HCT116 (cell line): ENCODE data around the gene MRPL18. TPM values are rescaled to one million over a fixed set of nuclear protein-coding genes. Genes with fewer than 3 reads are reported as not detected.
"Not testable (repeated sequence)": the region's sequence is repeated elsewhere in the genome, so short reads cannot be mapped to it uniquely, and the experiment has no call there.

Source experiments
- ATAC-seq: fragments of 200-7000 bp; cut with Tn5 transposase; 2 replicates; pipeline ENCODE4 v1.9.1; 2020; ENCODE audit warnings: mild to moderate bottlenecking, moderate library complexity
- BruUV-seq: library from RNA; stranded (reverse); fragments of 400-500 nt; replicated peaks from 2 replicates; lab custom pipeline; 2021; lab: Mats Ljungman, UMichigan
- CTCF ChIA-PET: fragments of 300-600 bp; sonication (Branson Sonifier 250); formaldehyde crosslinking; loops from one replicate; lab custom pipeline; 2021; ENCODE audit warnings: antibody characterized with exemption; lab: Charles Lee
- POLR2A ChIA-PET: fragments of 300-600, 350-600 bp; sonication (Branson Sonifier 250); formaldehyde crosslinking; loops from one replicate; lab custom pipeline; 2021; ENCODE audit warnings: antibody characterized with exemption; lab: Charles Lee
- RAD21 ChIA-PET, 2 experiments: fragments of 300-600 bp; sonication (Branson Sonifier 250); formaldehyde crosslinking; loops; one replicate each; lab custom pipeline; 2023; ENCODE audit warnings: low total read pairs in 2 of 2; ENCODE audit not compliant: uncharacterized antibody in 2 of 2, unreplicated experiment in 2 of 2, low non-redundant PET in 1 of 2; lab: Charles Lee
- DNase-seq: peaks from one replicate; pipeline ENCODE4 v3.0.0-alpha.2; 2010; ENCODE audit warnings: low read depth, low spot score
- H2AFZ ChIP-seq: fragments of 200-600 bp; shearing (Covaris generic), sonication (generic); 2 replicates; pipeline ENCODE4 v1.6.1; 2017; ENCODE audit warnings: low read depth, mixed run types, mixed read lengths, antibody characterized with exemption, low read length; ENCODE audit not compliant: poor library complexity, severe bottlenecking
- H3K27ac ChIP-seq: 2 replicates; pipeline ENCODE4 v1.5.1; 2012; ENCODE audit warnings: low read depth, low read length
- H3K27me3 ChIP-seq: fragments of 200-600 bp; sonication (generic); 2 replicates; pipeline ENCODE4 v1.6.1; 2016; ENCODE audit warnings: mixed run types, low read length, mixed read lengths; ENCODE audit not compliant: insufficient read depth
- H3K36me3 ChIP-seq, 2 experiments: fragments of 200-500 bp in 1 of 2; fragments of 200-600 bp in 1 of 2; sonication (Bioruptor generic) in 1 of 2; sonication (generic) in 1 of 2; 2 replicates each; pipeline versions ENCODE4 v1.5.1 to v1.6.1; 2014 to 2016; ENCODE audit warnings: low read length in 2 of 2, inconsistent platforms in 1 of 2, mixed read lengths in 1 of 2, mixed run types in 1 of 2; ENCODE audit not compliant: insufficient read depth in 2 of 2, control insufficient read depth in 1 of 2
- H3K4me1 ChIP-seq, 2 experiments: fragments of 200-600 bp in 1 of 2; sonication (generic) in 1 of 2; 2 replicates each; pipeline versions ENCODE4 v1.5.1 to v1.6.1; 2012 to 2017; ENCODE audit warnings: low read length in 2 of 2, inconsistent platforms in 1 of 2, mild to moderate bottlenecking in 1 of 2, mixed read lengths in 1 of 2, mixed run types in 1 of 2, moderate library complexity in 1 of 2; ENCODE audit not compliant: insufficient read depth in 2 of 2, control insufficient read depth in 1 of 2
- H3K4me2 ChIP-seq: fragments of 200-600 bp; sonication (generic); 2 replicates; pipeline ENCODE4 v1.6.1; 2017; ENCODE audit warnings: mixed run types, low read length, mixed read lengths
- H3K4me3 ChIP-seq, 2 experiments: fragments of 200-600 bp in 1 of 2; sonication (generic) in 1 of 2; replicated peaks in 1 of 2; 2 replicates each; pipeline ENCODE4 v1.5.1; 2011 to 2016; ENCODE audit warnings: low read length in 2 of 2, control low read depth in 1 of 2, low read depth in 1 of 2, mild to moderate bottlenecking in 1 of 2, mixed read lengths in 1 of 2, mixed run types in 1 of 2
- H3K79me2 ChIP-seq: fragments of 200-600 bp; sonication (generic); 2 replicates; pipeline ENCODE4 v1.6.1; 2017; ENCODE audit warnings: mild to moderate bottlenecking, mixed run types, low read length, moderate library complexity, mixed read lengths; ENCODE audit not compliant: insufficient read depth
- H3K9ac ChIP-seq: fragments of 200-600 bp; sonication (generic); 2 replicates; pipeline ENCODE4 v1.6.1; 2016; ENCODE audit warnings: low read length, mixed read lengths
- H3K9me2 ChIP-seq: fragments of 200-600 bp; sonication (generic), shearing (Covaris generic); 2 replicates; pipeline ENCODE4 v1.6.1; 2017; ENCODE audit warnings: mixed run types, mild to moderate bottlenecking, moderate library complexity; ENCODE audit not compliant: insufficient read depth
- H3K9me3 ChIP-seq, 2 experiments: fragments of 200-500 bp in 1 of 2; fragments of 200-600 bp in 1 of 2; sonication (Bioruptor generic) in 1 of 2; sonication (generic) in 1 of 2; 2 replicates each; pipeline ENCODE4 v1.6.1; 2014 to 2017; ENCODE audit warnings: low read length in 2 of 2, mixed read lengths in 2 of 2, inconsistent platforms in 1 of 2, low read depth in 1 of 2, mild to moderate bottlenecking in 1 of 2, mixed run types in 1 of 2, moderate library complexity in 1 of 2; ENCODE audit not compliant: control insufficient read depth in 1 of 2, insufficient read depth in 1 of 2
- H4K20me1 ChIP-seq: fragments of 200-600 bp; sonication (generic), shearing (Covaris generic); 2 replicates; pipeline ENCODE4 v1.6.1; 2017; ENCODE audit warnings: mixed run types, mild to moderate bottlenecking, moderate library complexity; ENCODE audit not compliant: insufficient read depth
- CBX3 ChIP-seq: IDR thresholded peaks from 2 replicates; pipeline ENCODE4 v1.6.1; 2012; ENCODE audit warnings: low read depth
- EZH2 ChIP-seq: fragments of 200-600 bp; sonication (generic); IDR thresholded peaks from 2 replicates; pipeline ENCODE4 v1.6.1; 2017; ENCODE audit warnings: antibody characterized with exemption, mixed run types
- POLR2A ChIP-seq: IDR thresholded peaks from 2 replicates; pipeline ENCODE4 v1.7.0; 2011; ENCODE audit warnings: borderline replicate concordance; ENCODE audit not compliant: insufficient read depth, insufficient read length; ENCODE audit errors: extremely low read depth
- RAD21 ChIP-seq: IDR thresholded peaks from 2 replicates; pipeline ENCODE4 v1.6.1; 2012; ENCODE audit warnings: low read depth, mild to moderate bottlenecking
- SP1 ChIP-seq: IDR thresholded peaks from 2 replicates; pipeline ENCODE4 v1.6.1; 2012; ENCODE audit warnings: low read depth
- YY1 ChIP-seq: IDR thresholded peaks from 2 replicates; pipeline ENCODE4 v1.6.1; 2011; ENCODE audit warnings: low read length, low read depth, moderate library complexity, mild to moderate bottlenecking; ENCODE audit not compliant: insufficient replicate concordance; ENCODE audit errors: extremely low read depth
- ZNF274 ChIP-seq: fragments of 200-500 bp; sonication (Bioruptor generic); IDR thresholded peaks from 2 replicates; pipeline ENCODE4 v1.6.1; 2014; ENCODE audit warnings: mild to moderate bottlenecking, low read depth, low read length, inconsistent platforms
- intact Hi-C: fragments of 100-400 bp; cut with micrococcal nuclease; formaldehyde crosslinking; loops from 2 replicates; pipeline ENCODE4 v1.10.0; 2022
- total RNA-seq: library from RNA; stranded (reverse); gene quantifications from one replicate; pipeline ENCODE4 v1.2.1, GENCODE V29; 2021; ENCODE audit not compliant: unreplicated experiment
- TF ChIP-seq, protein P1 (sequence below): IDR thresholded peaks from 2 replicates; pipeline ENCODE4 v1.6.1; 2012

MRPL18 gene
- total RNA-seq, 1 experiment from 2014 or later: 106 TPM

DNA sequence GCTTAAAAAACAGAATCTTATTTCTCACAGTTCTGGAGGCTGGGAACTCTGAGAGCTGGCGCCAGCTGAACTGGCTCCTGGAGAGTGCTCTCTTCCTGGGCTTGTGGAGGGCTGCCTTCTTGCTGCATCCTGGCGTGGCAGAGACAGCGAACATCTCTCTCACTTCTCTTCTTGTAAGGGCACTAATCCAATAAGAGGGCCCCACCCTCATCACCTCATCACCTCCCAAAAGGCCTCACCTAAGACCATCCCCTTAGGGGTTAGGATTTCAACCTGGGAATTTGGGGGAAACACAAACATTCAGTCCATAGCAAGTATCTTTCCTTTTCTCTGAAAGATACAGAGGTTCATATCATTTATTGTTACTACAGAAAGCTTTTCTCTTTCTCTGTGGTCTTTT, 33.7 kb downstream of the MRPL18 start:
- Histone ChIP-seq H3K36me3 (no peaks in the 10 kb centered on the region), H3K79me2 (no peaks in the 10 kb centered on the region), H3K9ac (no peak overlapping the region), H2AFZ (no peak overlapping the region), H4K20me1 (no peaks in the 10 kb centered on the region), H3K9me2 (no peaks in the 10 kb centered on the region), H3K9me3 (no peaks in the 10 kb centered on the region), H3K27me3 (no peaks in the 10 kb centered on the region), H3K4me3 (no peak overlapping the region), H3K27ac (no peak overlapping the region), H3K4me1 (no peaks in the 10 kb centered on the region), H3K4me2 (no peak overlapping the region)
- ChIA-PET CTCF (no interaction called here), POLR2A (no interaction called here), RAD21 (no interaction called here)
- no peak for DNase-seq
- no TSS peak for BruUV-seq
- TF ChIP-seq CBX3 (no peak), YY1 (no peak), ZNF274 (no peak), EZH2 (no peak), POLR2A (no peak), RAD21 (no peak), SP1 (no peak)
- TF ChIP-seq, protein P1, sequence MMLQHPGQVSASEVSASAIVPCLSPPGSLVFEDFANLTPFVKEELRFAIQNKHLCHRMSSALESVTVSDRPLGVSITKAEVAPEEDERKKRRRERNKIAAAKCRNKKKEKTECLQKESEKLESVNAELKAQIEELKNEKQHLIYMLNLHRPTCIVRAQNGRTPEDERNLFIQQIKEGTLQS: no peak
- intact Hi-C loops: no loop called here
- ATAC-seq: no peak

DNA sequence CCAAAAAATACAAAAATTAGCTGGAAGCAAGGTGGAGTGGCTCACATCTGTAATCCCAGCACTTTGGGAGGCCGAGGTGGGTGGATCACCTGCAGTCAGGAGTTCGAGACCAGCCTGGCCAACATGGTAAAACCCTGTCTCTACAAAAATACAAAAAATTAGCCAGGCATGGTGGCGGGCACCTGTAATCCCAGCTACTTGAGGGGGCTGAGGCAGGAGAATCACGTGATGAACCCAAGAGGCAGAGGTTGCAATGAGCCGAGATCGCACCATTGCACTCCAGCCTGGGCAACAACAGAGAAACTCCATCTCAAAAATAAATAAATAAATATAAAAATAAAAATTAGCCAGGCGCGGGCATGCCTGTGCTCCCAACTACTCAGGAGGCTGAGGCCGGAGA, 34.4 kb downstream of the MRPL18 start:
- H3K9me2 ChIP-seq, POLR2A ChIA-PET, DNase-seq, intact Hi-C loops, H3K4me2 ChIP-seq, CTCF ChIA-PET, H3K27me3 ChIP-seq, H3K9ac ChIP-seq, H3K36me3 ChIP-seq, H3K4me1 ChIP-seq, H3K4me3 ChIP-seq, H3K9me3 ChIP-seq, H2AFZ ChIP-seq, RAD21 ChIA-PET, H3K79me2 ChIP-seq, H4K20me1 ChIP-seq, BruUV-seq, H3K27ac ChIP-seq, ATAC-seq: not testable (repeated sequence)
